Thyroid gland (tissue), 4 donors: ENCODE data around the gene BLACAT1.

Source experiments
- CTCF ChIP-seq, 6 experiments: fragments of 200-600 bp in 3 of 6; fragments of 450-650 bp in 3 of 6; sonication (generic) in 3 of 6; IDR thresholded peaks; one replicate each; pipeline ENCODE4 v1.5.1; 2016 to 2019; ENCODE audit warnings: antibody characterized with exemption in 6 of 6, mild to moderate bottlenecking in 2 of 6, inconsistent platforms in 1 of 6, moderate library complexity in 1 of 6
- POLR2A ChIP-seq, 2 donors: fragments of 450-650 bp; IDR thresholded peaks; one replicate each; pipeline ENCODE4 v1.6.1; 2017; ENCODE audit warnings: antibody characterized with exemption in 2 of 2, mild to moderate bottlenecking in 2 of 2, moderate library complexity in 1 of 2

DNA sequence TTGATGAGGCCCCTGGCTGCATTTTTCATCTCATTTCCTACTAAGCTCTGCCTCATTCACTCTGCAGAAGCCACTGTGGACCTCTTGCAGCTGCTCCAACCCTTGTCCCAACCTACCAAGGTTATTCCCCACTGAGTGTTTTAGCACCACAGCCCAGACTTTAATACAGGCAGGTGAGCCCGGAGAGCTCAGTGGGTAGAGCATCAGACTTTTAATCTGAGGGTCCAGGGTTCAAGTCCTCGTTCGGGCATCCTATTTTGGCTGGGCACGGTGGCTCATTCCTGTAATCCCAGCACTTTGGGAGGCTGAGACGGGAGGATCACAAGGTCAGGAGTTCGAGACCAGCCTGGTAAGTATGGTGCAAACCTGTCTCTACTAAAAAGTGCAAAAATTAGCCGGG lies 18.1 kb upstream of the BLACAT1 start:
- TF ChIP-seq CTCF (IDR thresholded peaks at IDR 0.05) (no peak), POLR2A (IDR thresholded peaks at IDR 0.05) (no peak)
